ENCODE measurements around the gene ADIG.

- TF ChIP-seq CTCF (IDR thresholded peaks at IDR 0.05; ENCODE audit: insufficient read depth, low read length, poor library complexity, severe bottlenecking) = no peak
- no peak for TF ChIP-seq EZH2phosphoT487 (conservative IDR thresholded peaks at IDR 0.05; ENCODE audit: low read length)
Observed at GRCh38 chr20:38589351-38589750, 8.4 kb downstream of the ADIG start.

All from SU-DHL-6 (cell line).